ENCODE measurements around the gene LHX4.

DNA sequence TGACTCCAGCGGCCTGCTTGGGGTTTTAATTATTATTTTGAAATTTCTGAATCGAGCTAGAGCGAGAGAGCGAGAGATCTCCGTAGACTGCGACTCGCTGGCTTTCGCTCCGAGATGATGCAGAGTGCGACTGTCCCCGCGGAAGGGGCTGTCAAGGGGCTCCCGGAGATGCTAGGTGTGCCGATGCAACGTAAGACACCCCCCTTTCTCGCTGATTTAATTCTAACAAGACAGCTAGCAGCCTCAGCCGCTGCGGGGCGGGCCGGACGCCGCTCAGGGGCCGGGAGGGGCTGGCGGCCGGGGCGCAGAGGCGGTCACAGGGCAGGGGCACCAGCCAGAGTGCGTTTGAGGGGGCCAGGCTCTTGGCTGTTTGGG is 339 bp downstream of the LHX4 start:
- no peak for TF ChIP-seq POLR2AphosphoS5 (IDR thresholded peaks at IDR 0.05; ENCODE audit: low read depth, low read length)
- TF ChIP-seq, protein P1, sequence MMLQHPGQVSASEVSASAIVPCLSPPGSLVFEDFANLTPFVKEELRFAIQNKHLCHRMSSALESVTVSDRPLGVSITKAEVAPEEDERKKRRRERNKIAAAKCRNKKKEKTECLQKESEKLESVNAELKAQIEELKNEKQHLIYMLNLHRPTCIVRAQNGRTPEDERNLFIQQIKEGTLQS (IDR thresholded peaks at IDR 0.05; ENCODE audit: insufficient read depth, low read depth, low read length), result no peak
- no peak for TF ChIP-seq CREB1 (IDR thresholded peaks at IDR 0.05)
- TF ChIP-seq, protein P2, sequence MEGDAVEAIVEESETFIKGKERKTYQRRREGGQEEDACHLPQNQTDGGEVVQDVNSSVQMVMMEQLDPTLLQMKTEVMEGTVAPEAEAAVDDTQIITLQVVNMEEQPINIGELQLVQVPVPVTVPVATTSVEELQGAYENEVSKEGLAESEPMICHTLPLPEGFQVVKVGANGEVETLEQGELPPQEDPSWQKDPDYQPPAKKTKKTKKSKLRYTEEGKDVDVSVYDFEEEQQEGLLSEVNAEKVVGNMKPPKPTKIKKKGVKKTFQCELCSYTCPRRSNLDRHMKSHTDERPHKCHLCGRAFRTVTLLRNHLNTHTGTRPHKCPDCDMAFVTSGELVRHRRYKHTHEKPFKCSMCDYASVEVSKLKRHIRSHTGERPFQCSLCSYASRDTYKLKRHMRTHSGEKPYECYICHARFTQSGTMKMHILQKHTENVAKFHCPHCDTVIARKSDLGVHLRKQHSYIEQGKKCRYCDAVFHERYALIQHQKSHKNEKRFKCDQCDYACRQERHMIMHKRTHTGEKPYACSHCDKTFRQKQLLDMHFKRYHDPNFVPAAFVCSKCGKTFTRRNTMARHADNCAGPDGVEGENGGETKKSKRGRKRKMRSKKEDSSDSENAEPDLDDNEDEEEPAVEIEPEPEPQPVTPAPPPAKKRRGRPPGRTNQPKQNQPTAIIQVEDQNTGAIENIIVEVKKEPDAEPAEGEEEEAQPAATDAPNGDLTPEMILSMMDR (IDR thresholded peaks at IDR 0.05; ENCODE audit: control extremely low read depth in 1 of 3, insufficient read depth in 1 of 3, low read depth in 1 of 3, low read length in 3 of 3), result no peak
- no peak for TF ChIP-seq SUZ12 (IDR thresholded peaks at IDR 0.05; ENCODE audit: low read length)
- no peak for TF ChIP-seq TEAD4 (IDR thresholded peaks at IDR 0.05; ENCODE audit: low read depth, low read length)
- TF ChIP-seq KDM1A (IDR thresholded peaks at IDR 0.05; ENCODE audit: borderline replicate concordance, low read length), result no peak
- TF ChIP-seq POLR2A (IDR thresholded peaks at IDR 0.05; ENCODE audit: control extremely low read depth in 1 of 2, low read depth in 2 of 2, low read length in 2 of 2), result no peak
- TF ChIP-seq EZH2 (IDR thresholded peaks at IDR 0.05; ENCODE audit: low read depth, low read length, severe bottlenecking), result no peak
- TF ChIP-seq, protein P3, sequence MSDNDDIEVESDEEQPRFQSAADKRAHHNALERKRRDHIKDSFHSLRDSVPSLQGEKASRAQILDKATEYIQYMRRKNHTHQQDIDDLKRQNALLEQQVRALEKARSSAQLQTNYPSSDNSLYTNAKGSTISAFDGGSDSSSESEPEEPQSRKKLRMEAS (IDR thresholded peaks at IDR 0.05), result no peak
- TF ChIP-seq ASH2L (IDR thresholded peaks at IDR 0.05; ENCODE audit: low read length), result no peak
- no peak for TF ChIP-seq CHD2 (IDR thresholded peaks at IDR 0.05; ENCODE audit: low read length)
- no peak for TF ChIP-seq SIN3A (conservative IDR thresholded peaks at IDR 0.05 in 1 of 2, IDR thresholded peaks at IDR 0.05 in 1 of 2; ENCODE audit: low read depth in 1 of 2, low read length in 2 of 2)
- TF ChIP-seq EGR1 (IDR thresholded peaks at IDR 0.05; ENCODE audit: borderline replicate concordance, low read depth, low read length), result no peak

Measured in H1 (cell line).